Left ventricle myocardium inferior (tissue), 1 donor: ENCODE data around the gene ZNF212. TPM values are rescaled to one million over a fixed set of nuclear protein-coding genes. Genes with fewer than 3 reads are reported as not detected.

Source experiments
- DNase-seq: peaks from one replicate; pipeline ENCODE4 v3.0.0-alpha.2; 2020
- H3K27ac ChIP-seq: fragments of 200-600 bp; replicated peaks from 2 replicates; pipeline ENCODE4 v1.8.0; 2021
- H3K27me3 ChIP-seq: fragments of 200-600 bp; 2 replicates; pipeline ENCODE4 v1.8.0; 2021; ENCODE audit warnings: low read depth
- H3K36me3 ChIP-seq: fragments of 200-600 bp; 2 replicates; pipeline ENCODE4 v1.8.0; 2021
- H3K4me1 ChIP-seq: fragments of 200-600 bp; 2 replicates; pipeline ENCODE4 v1.8.0; 2021
- H3K4me3 ChIP-seq: fragments of 200-600 bp; 2 replicates; pipeline ENCODE4 v1.8.0; 2021; ENCODE audit warnings: mild to moderate bottlenecking, moderate library complexity
- H3K9me3 ChIP-seq: fragments of 200-600 bp; replicated peaks from 2 replicates; pipeline ENCODE4 v1.8.0; 2021
- CTCF ChIP-seq: fragments of 200-600 bp; IDR thresholded peaks from 2 replicates; pipeline ENCODE4 v1.8.0; 2021; ENCODE audit warnings: antibody characterized with exemption, mild to moderate bottlenecking, borderline replicate concordance
- intact Hi-C: fragments of 100-400 bp; cut with micrococcal nuclease; formaldehyde crosslinking; loops from one replicate; pipeline ENCODE4 v1.11.0; 2022
- total RNA-seq: library from RNA; stranded (reverse); fragmentation: NEBNext Ultra II Directional; extraction: Animal tissue kit (Norgen Biotek cat#: 25700); gene quantifications from one replicate; pipeline ENCODE4 v1.2.1, GENCODE V29; 2021
- donor health status: DM: no; HTN: yes; CAD: no; lungs with severe emphysema.

The ZNF212 gene
- total RNA-seq, 1 donor from 2014 or later = 5.4 TPM

GRCh38 chr7:149285603-149286002 lies 46.2 kb downstream of the ZNF212 start:
- H3K9me3 ChIP-seq = no peaks in the 10 kb centered on the region
- H3K4me3 ChIP-seq = peak overlapping the region; percentile 76
- peaks cover 19% of the 10 kb centered on the region for H3K4me1 ChIP-seq
- peak overlapping the region; percentile 21 for H3K27ac ChIP-seq
- no peaks in the 10 kb centered on the region for H3K27me3 ChIP-seq
- TF ChIP-seq CTCF = no peak
- intact Hi-C loops = no loop called here
- peaks cover 23% of the 10 kb centered on the region for H3K36me3 ChIP-seq
- peak; percentile 47 for DNase-seq

GRCh38 chr7:149286811-149287400 lies 47.5 kb downstream of the ZNF212 start:
- intact Hi-C loops = no loop called here
- no peak for TF ChIP-seq CTCF
- Histone ChIP-seq H3K36me3 (peaks cover 12% of the 10 kb centered on the region), H3K27ac (no peak overlapping the region), H3K4me1 (peaks cover 29% of the 10 kb centered on the region), H3K9me3 (no peaks in the 10 kb centered on the region), H3K4me3 (no peak overlapping the region), H3K27me3 (no peaks in the 10 kb centered on the region)
- no peak for DNase-seq

GRCh38 chr7:149287622-149288021 lies 48.2 kb downstream of the ZNF212 start:
- H3K9me3 ChIP-seq = no peaks in the 10 kb centered on the region
- H3K4me3 ChIP-seq = no peak overlapping the region
- peaks cover 34% of the 10 kb centered on the region for H3K4me1 ChIP-seq
- peaks cover 11% of the 10 kb centered on the region for H3K36me3 ChIP-seq
- H3K27me3 ChIP-seq = no peaks in the 10 kb centered on the region
- DNase-seq = no peak
- H3K27ac ChIP-seq = no peak overlapping the region
- intact Hi-C loops = no loop called here
- TF ChIP-seq CTCF = no peak

GRCh38 chr7:149289262-149289661 lies 49.8 kb downstream of the ZNF212 start:
- Histone ChIP-seq H3K27me3 (no peaks in the 10 kb centered on the region), H3K4me1 (peaks cover 34% of the 10 kb centered on the region), H3K9me3 (no peaks in the 10 kb centered on the region), H3K36me3 (peaks cover 20% of the 10 kb centered on the region), H3K27ac (no peak overlapping the region), H3K4me3 (no peak overlapping the region)
- no peak for TF ChIP-seq CTCF
- intact Hi-C loops = no loop called here
- no peak for DNase-seq

- intact Hi-C loops = no loop called here
- Histone ChIP-seq H3K27me3 (no peaks in the 10 kb centered on the region), H3K27ac (no peak overlapping the region), H3K9me3 (no peaks in the 10 kb centered on the region), H3K36me3 (peaks cover 26% of the 10 kb centered on the region), H3K4me3 (no peak overlapping the region), H3K4me1 (peaks cover 29% of the 10 kb centered on the region)
- no peak for TF ChIP-seq CTCF
- no peak for DNase-seq
Measured at GRCh38 chr7:149289856-149290255, 50.4 kb downstream of the ZNF212 start.
